Measurements from ENCODE around the gene GABBR2.

DNA sequence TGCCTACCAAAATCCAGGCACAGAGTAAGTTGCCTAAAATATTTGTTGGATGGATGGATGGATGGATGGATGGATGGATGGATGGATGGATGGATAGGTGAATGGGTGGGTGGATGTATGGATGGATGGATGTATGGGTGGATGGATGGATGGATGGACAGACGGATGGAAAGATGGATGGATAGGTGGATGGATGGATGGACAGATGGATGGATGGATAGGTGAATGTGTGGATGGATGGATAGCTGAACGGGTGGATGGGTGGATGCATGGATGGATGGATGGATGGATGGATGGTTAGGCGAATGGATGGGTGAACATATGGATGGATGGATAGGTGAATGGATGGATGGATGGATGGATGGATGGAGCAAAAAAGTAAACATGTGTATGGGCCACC lies 131.9 kb downstream of the GABBR2 start:
- TF ChIP-seq, protein P1, sequence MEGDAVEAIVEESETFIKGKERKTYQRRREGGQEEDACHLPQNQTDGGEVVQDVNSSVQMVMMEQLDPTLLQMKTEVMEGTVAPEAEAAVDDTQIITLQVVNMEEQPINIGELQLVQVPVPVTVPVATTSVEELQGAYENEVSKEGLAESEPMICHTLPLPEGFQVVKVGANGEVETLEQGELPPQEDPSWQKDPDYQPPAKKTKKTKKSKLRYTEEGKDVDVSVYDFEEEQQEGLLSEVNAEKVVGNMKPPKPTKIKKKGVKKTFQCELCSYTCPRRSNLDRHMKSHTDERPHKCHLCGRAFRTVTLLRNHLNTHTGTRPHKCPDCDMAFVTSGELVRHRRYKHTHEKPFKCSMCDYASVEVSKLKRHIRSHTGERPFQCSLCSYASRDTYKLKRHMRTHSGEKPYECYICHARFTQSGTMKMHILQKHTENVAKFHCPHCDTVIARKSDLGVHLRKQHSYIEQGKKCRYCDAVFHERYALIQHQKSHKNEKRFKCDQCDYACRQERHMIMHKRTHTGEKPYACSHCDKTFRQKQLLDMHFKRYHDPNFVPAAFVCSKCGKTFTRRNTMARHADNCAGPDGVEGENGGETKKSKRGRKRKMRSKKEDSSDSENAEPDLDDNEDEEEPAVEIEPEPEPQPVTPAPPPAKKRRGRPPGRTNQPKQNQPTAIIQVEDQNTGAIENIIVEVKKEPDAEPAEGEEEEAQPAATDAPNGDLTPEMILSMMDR (IDR thresholded peaks at IDR 0.05): no peak
- no peak for TF ChIP-seq EP300 (IDR thresholded peaks at IDR 0.05)

All from suprapubic skin (tissue), 3 donors.